Transverse colon (tissue), 4 donors: ENCODE measurements around the gene CACNA1I. TPM values are rescaled to one million over a fixed set of nuclear protein-coding genes. Genes with fewer than 3 reads are reported as not detected.

Source experiments
- DNase-seq: peaks from one replicate; pipeline ENCODE4 v3.0.0-alpha.2; 2019
- H3K27ac ChIP-seq, 4 donors: fragments of 200-600 bp; sonication (generic); 2 replicates each; pipeline ENCODE4 v1.5.1; 2016 to 2018; ENCODE audit warnings: inconsistent platforms in 4 of 4
- H3K27me3 ChIP-seq: fragments of 200-600 bp; sonication (generic); 2 replicates; pipeline ENCODE4 v1.5.1; 2017; ENCODE audit warnings: inconsistent platforms
- H3K36me3 ChIP-seq, 4 donors: fragments of 200-600 bp; sonication (generic); 2 replicates each; pipeline ENCODE4 v1.5.1; 2017 to 2019; ENCODE audit warnings: inconsistent platforms in 4 of 4
- H3K4me1 ChIP-seq, 4 donors: fragments of 200-600 bp; sonication (generic); 2 replicates each; pipeline ENCODE4 v1.5.1; 2017 to 2020; ENCODE audit warnings: inconsistent platforms in 4 of 4
- H3K4me3 ChIP-seq, 4 donors: fragments of 200-600 bp; sonication (generic); 1 replicate in 1 of 4; 2 replicates in 3 of 4; pipeline versions ENCODE4 v1.5.1 to v1.6.1; 2017 to 2019; ENCODE audit warnings: inconsistent platforms in 4 of 4
- H3K9me3 ChIP-seq, 2 donors: fragments of 200-600 bp; sonication (generic); 2 replicates each; pipeline ENCODE4 v1.5.1; 2017 to 2019; ENCODE audit warnings: inconsistent platforms in 2 of 2
- CTCF ChIP-seq, 5 experiments: fragments of 200-600 bp in 3 of 5; fragments of 450-650 bp in 2 of 5; sonication (generic) in 3 of 5; IDR thresholded peaks; 1 replicate in 2 of 5; 2 replicates in 3 of 5; pipeline ENCODE4 v1.5.1; 2016 to 2017; ENCODE audit warnings: antibody characterized with exemption in 5 of 5, inconsistent platforms in 3 of 5, mild to moderate bottlenecking in 2 of 5, moderate library complexity in 1 of 5
- EP300 ChIP-seq: sonication (generic); formaldehyde crosslinking; IDR thresholded peaks from one replicate; pipeline ENCODE4 v1.6.1; 2017; ENCODE audit warnings: antibody characterized with exemption, low read depth
- POLR2A ChIP-seq: fragments of 450-650 bp; IDR thresholded peaks from one replicate; pipeline ENCODE4 v1.6.1; 2016; ENCODE audit warnings: antibody characterized with exemption, mild to moderate bottlenecking, moderate library complexity
- POLR2AphosphoS5 ChIP-seq, 3 donors: sonication (generic); formaldehyde crosslinking; IDR thresholded peaks; one replicate each; pipeline ENCODE4 v1.6.1; 2016; ENCODE audit warnings: antibody characterized with exemption in 3 of 3
- whole genome bisulfite sequencing, 2 donors: methylation state at CpG; one replicate each; pipeline ENCODE4 v1.1.5; 2018; ENCODE audit warnings: low coverage in 1 of 2; 5-methylcytosine and 5-hydroxymethylcytosine counted together
- in situ Hi-C, 4 donors: fragments of 200-750 bp; cut with MboI; loops; one replicate each; pipeline versions ENCODE4 v1.15.0 to v1.15.1; 2017; ENCODE audit warnings: low sequenced_read_pairs in 3 of 4, low pct_ligation_motif_present in 1 of 4, low pct_unique_long_range_greater_than_20kb in 1 of 4
- intact Hi-C: fragments of 100-400 bp; cut with DNase I; formaldehyde crosslinking; loops from one replicate; pipeline ENCODE4 v1.15.1; 2023; ENCODE audit warnings: low total_unique reads
- total RNA-seq, 4 donors: library from RNA; depleted of rRNA; stranded (reverse); fragments of >200 nt; gene quantifications; one replicate each; pipeline ENCODE4 v1.1.0, GENCODE V29; 2016

Gene CACNA1I
- total RNA-seq, 4 donors from 2014 or later: 0.14 to 1.1 (median 0.66) TPM

GRCh38 chr22:39596601-39597000, 26.0 kb downstream of the CACNA1I start:
- in situ Hi-C loops: no loop called here
- WGBS, 2 donors: 61% methylated on average over 6 of the region's 6 CpGs; no CpG with 5 or more reads in 1 of the 2 donors

GRCh38 chr22:39597236-39597869, 26.8 kb downstream of the CACNA1I start:
- H3K36me3 ChIP-seq: no peaks in the 10 kb centered on the region
- no peaks in the 10 kb centered on the region for H3K9me3 ChIP-seq
- no peak for DNase-seq
- H3K4me3 ChIP-seq: no peak overlapping the region
- peaks cover 34% of the 10 kb centered on the region for H3K27me3 ChIP-seq
- TF ChIP-seq POLR2A (no peak), EP300 (no peak), POLR2AphosphoS5 (IDR thresholded peaks at IDR 0.05) (no peak), CTCF (IDR thresholded peaks at IDR 0.05) (no peak)
- in situ Hi-C loops (no loop called here), intact Hi-C loops (no loop called here)
- H3K4me1 ChIP-seq: peaks cover 0 to 5% (median 4%) of the 10 kb centered on the region in 4 donors
- 88% methylated on average over 8 of the region's 8 CpGs; no CpG with 5 or more reads in 1 of the 2 donors for WGBS, 2 donors
- H3K27ac ChIP-seq: no peak overlapping the region

More at GRCh38 chr22:39596601-39597000, 26.0 kb downstream of the CACNA1I start:
- intact Hi-C loops: no loop called here
- TF ChIP-seq POLR2A (no peak), POLR2AphosphoS5 (IDR thresholded peaks at IDR 0.05) (no peak), EP300 (no peak), CTCF (IDR thresholded peaks at IDR 0.05) (no peak)
- no peak overlapping the region for H3K27ac ChIP-seq
- H3K4me1 ChIP-seq: peaks cover 0 to 6% (median 4%) of the 10 kb centered on the region in 4 donors
- no peaks in the 10 kb centered on the region for H3K9me3 ChIP-seq
- H3K4me3 ChIP-seq: no peak overlapping the region
- DNase-seq: no peak
- H3K27me3 ChIP-seq: peaks cover 34% of the 10 kb centered on the region
- no peaks in the 10 kb centered on the region for H3K36me3 ChIP-seq

- Histone ChIP-seq H3K27ac (no peak overlapping the region), H3K27me3 (peaks cover 34% of the 10 kb centered on the region), H3K9me3 (peaks cover 3 to 4% of the 10 kb centered on the region in 2 donors), H3K4me3 (no peak overlapping the region), H3K36me3 (no peaks in the 10 kb centered on the region), H3K4me1 (peaks cover 0 to 4% (median 3%) of the 10 kb centered on the region in 4 donors)
- 22% methylated on average over 27 of the region's 36 CpGs; no CpG with 5 or more reads in 1 of the 2 donors for WGBS, 2 donors
- DNase-seq: peak; percentile 89
- in situ Hi-C loops: no loop called here
- intact Hi-C loops: no loop called here
- TF ChIP-seq CTCF (IDR thresholded peaks at IDR 0.05): peak in 4 of 5 experiments; percentile 16 to 62 (median 36)
- no peak for TF ChIP-seq POLR2A
- no peak for TF ChIP-seq EP300
These were observed 27.7 kb downstream of the CACNA1I start for GRCh38 chr22:39598017-39598965.

GRCh38 chr22:39600491-39601179, 30.1 kb downstream of the CACNA1I start:
- peaks cover 34% of the 10 kb centered on the region for H3K27me3 ChIP-seq
- H3K9me3 ChIP-seq: peaks cover 4 to 6% of the 10 kb centered on the region in 2 donors
- TF ChIP-seq EP300 (no peak), CTCF (IDR thresholded peaks at IDR 0.05) (no peak)
- H3K27ac ChIP-seq: no peak overlapping the region
- in situ Hi-C loops (no loop called here), intact Hi-C loops (no loop called here)
- H3K36me3 ChIP-seq: no peaks in the 10 kb centered on the region
- 65% methylated on average over 17 of the region's 18 CpGs; no CpG with 5 or more reads in 1 of the 2 donors for WGBS, 2 donors
- DNase-seq: no peak
- H3K4me1 ChIP-seq: peaks cover 0 to 4% (median 3%) of the 10 kb centered on the region in 4 donors
- H3K4me3 ChIP-seq: no peak overlapping the region
